ENCODE data around the gene PHACTR3. TPM values are rescaled to one million over a fixed set of nuclear protein-coding genes. Genes with fewer than 3 reads are reported as not detected.

The PHACTR3 gene
- total RNA-seq, 1 experiment from 2014 or later, result 10.0 TPM

- H3K4me3 Mint-ChIP-seq (ENCODE audit: low read depth, unreplicated experiment), result no peak overlapping the region
- DNase-seq, result no peak
- CTCF ChIA-PET, result no interaction called here
These were observed 210.6 kb downstream of the PHACTR3 start for GRCh38 chr20:59814840-59815340.

GRCh38 chr20:59816146-59816738 lies 211.9 kb downstream of the PHACTR3 start:
- peaks cover 8% of the 10 kb centered on the region for H3K4me1 Mint-ChIP-seq (ENCODE audit: low read depth, unreplicated experiment)
- H3K4me3 Mint-ChIP-seq (ENCODE audit: low read depth, unreplicated experiment), result no peak overlapping the region
- CTCF ChIA-PET, result no interaction called here
- no TSS peak for BruUV-seq (replicated peaks)
- H3K36me3 Mint-ChIP-seq (ENCODE audit: insufficient read depth, unreplicated experiment), result no peaks in the 10 kb centered on the region
- DNase-seq, result no peak
- H3K27me3 Mint-ChIP-seq (ENCODE audit: unreplicated experiment), result peaks cover 13% of the 10 kb centered on the region
- H3K9me3 Mint-ChIP-seq (ENCODE audit: low read depth, unreplicated experiment), result no peaks in the 10 kb centered on the region
- no peak for TF ChIP-seq CTCF (IDR thresholded peaks at IDR 0.05; ENCODE audit: unreplicated experiment)
- H3K27ac Mint-ChIP-seq (ENCODE audit: unreplicated experiment), result no peak overlapping the region
- intact Hi-C loops (cut with micrococcal nuclease; ENCODE audit: unreplicated experiment), result no loop called here

More at GRCh38 chr20:59814840-59815340, 210.6 kb downstream of the PHACTR3 start:
- Mint-ChIP-seq H3K27me3 (ENCODE audit: unreplicated experiment) (peaks cover 13% of the 10 kb centered on the region), H3K4me1 (ENCODE audit: low read depth, unreplicated experiment) (no peaks in the 10 kb centered on the region), H3K36me3 (ENCODE audit: insufficient read depth, unreplicated experiment) (no peaks in the 10 kb centered on the region), H3K9me3 (ENCODE audit: low read depth, unreplicated experiment) (no peaks in the 10 kb centered on the region), H3K27ac (ENCODE audit: unreplicated experiment) (no peak overlapping the region)
- BruUV-seq (replicated peaks), result no TSS peak
- TF ChIP-seq CTCF (IDR thresholded peaks at IDR 0.05; ENCODE audit: unreplicated experiment), result no peak
- intact Hi-C loops (cut with micrococcal nuclease; ENCODE audit: unreplicated experiment), result no loop called here

GRCh38 chr20:59817406-59817805 lies 213.1 kb downstream of the PHACTR3 start:
- Mint-ChIP-seq H3K27me3 (ENCODE audit: unreplicated experiment) (peaks cover 13% of the 10 kb centered on the region), H3K9me3 (ENCODE audit: low read depth, unreplicated experiment) (no peaks in the 10 kb centered on the region), H3K4me1 (ENCODE audit: low read depth, unreplicated experiment) (peaks cover 8% of the 10 kb centered on the region), H3K36me3 (ENCODE audit: insufficient read depth, unreplicated experiment) (no peaks in the 10 kb centered on the region), H3K27ac (ENCODE audit: unreplicated experiment) (no peak overlapping the region), H3K4me3 (ENCODE audit: low read depth, unreplicated experiment) (no peak overlapping the region)
- no peak for TF ChIP-seq CTCF (IDR thresholded peaks at IDR 0.05; ENCODE audit: unreplicated experiment)
- DNase-seq, result no peak
- CTCF ChIA-PET, result interaction anchor here (1.1 kb wide), 1 partner anchor 10 kb away, joined by 3 read pairs; no protein-coding TSS in a partner anchor
- intact Hi-C loops (cut with micrococcal nuclease; ENCODE audit: unreplicated experiment), result no loop called here
- BruUV-seq (replicated peaks), result no TSS peak

- DNase-seq, result no peak
- peaks cover 10% of the 10 kb centered on the region for H3K27me3 Mint-ChIP-seq (ENCODE audit: unreplicated experiment)
- H3K27ac Mint-ChIP-seq (ENCODE audit: unreplicated experiment), result no peak overlapping the region
- CTCF ChIA-PET, result interaction anchor here (1.1 kb wide), 1 partner anchor 11 kb away, joined by 3 read pairs; no protein-coding TSS in a partner anchor
- H3K4me1 Mint-ChIP-seq (ENCODE audit: low read depth, unreplicated experiment), result peaks cover 8% of the 10 kb centered on the region
- no peak for TF ChIP-seq CTCF (IDR thresholded peaks at IDR 0.05; ENCODE audit: unreplicated experiment)
- H3K4me3 Mint-ChIP-seq (ENCODE audit: low read depth, unreplicated experiment), result no peak overlapping the region
- peaks cover 5% of the 10 kb centered on the region for H3K36me3 Mint-ChIP-seq (ENCODE audit: insufficient read depth, unreplicated experiment)
- no TSS peak for BruUV-seq (replicated peaks)
- intact Hi-C loops (cut with micrococcal nuclease; ENCODE audit: unreplicated experiment), result no loop called here
- H3K9me3 Mint-ChIP-seq (ENCODE audit: low read depth, unreplicated experiment), result no peaks in the 10 kb centered on the region
These were observed 213.7 kb downstream of the PHACTR3 start for GRCh38 chr20:59817846-59818615.
